Tibial nerve (tissue), 4 donors: ENCODE measurements around the gene JAGN1.

Experiments used
- CTCF ChIP-seq, 5 experiments: fragments of 200-600 bp in 3 of 5; fragments of 450-650 bp in 2 of 5; sonication (generic) in 3 of 5; IDR thresholded peaks; one replicate each; pipeline ENCODE4 v1.5.1; 2016 to 2019; ENCODE audit warnings: antibody characterized with exemption in 5 of 5, mild to moderate bottlenecking in 3 of 5, moderate library complexity in 2 of 5
- EP300 ChIP-seq, 2 donors: sonication (generic); formaldehyde crosslinking; IDR thresholded peaks; one replicate each; pipeline ENCODE4 v1.6.1; 2017; ENCODE audit warnings: antibody characterized with exemption in 2 of 2, mild to moderate bottlenecking in 1 of 2

DNA sequence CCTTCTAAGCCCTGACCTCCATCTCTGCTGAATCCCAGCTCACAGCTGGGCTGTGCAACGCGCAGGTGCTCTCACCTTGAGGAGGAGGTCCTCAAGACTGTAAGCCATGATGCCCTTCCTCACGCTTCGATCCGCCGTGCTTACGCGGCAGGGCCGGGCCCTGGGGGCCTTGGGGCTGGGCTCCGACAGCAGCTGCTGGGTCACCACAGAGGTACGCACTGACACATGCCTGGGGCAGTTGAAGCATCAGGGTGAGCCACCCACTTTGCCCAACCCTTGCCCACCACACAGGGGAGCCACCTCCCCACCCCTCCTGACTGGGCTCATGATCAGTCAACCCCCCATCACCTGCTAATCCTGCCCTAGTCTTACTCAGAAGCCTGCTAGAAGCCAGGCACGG, 13.4 kb upstream of the JAGN1 start:
- TF ChIP-seq CTCF (IDR thresholded peaks at IDR 0.05), result no peak
- no peak for TF ChIP-seq EP300 (IDR thresholded peaks at IDR 0.05)
